HCT116 (cell line): ENCODE measurements around the gene DPH6. TPM values are rescaled to one million over a fixed set of nuclear protein-coding genes. Genes with fewer than 3 reads are reported as not detected.
A peak's percentile ranks its signal among the peaks of the same experiment; 100 is the strongest.

Experiments
- ATAC-seq: fragments of 200-7000 bp; cut with Tn5 transposase; 2 replicates; pipeline ENCODE4 v1.9.1; 2020; ENCODE audit warnings: mild to moderate bottlenecking, moderate library complexity
- BruUV-seq: library from RNA; stranded (reverse); fragments of 400-500 nt; replicated peaks from 2 replicates; lab custom pipeline; 2021; lab: Mats Ljungman, UMichigan
- CTCF ChIA-PET: fragments of 300-600 bp; sonication (Branson Sonifier 250); formaldehyde crosslinking; loops from one replicate; lab custom pipeline; 2021; ENCODE audit warnings: antibody characterized with exemption; lab: Charles Lee
- POLR2A ChIA-PET: fragments of 300-600, 350-600 bp; sonication (Branson Sonifier 250); formaldehyde crosslinking; loops from one replicate; lab custom pipeline; 2021; ENCODE audit warnings: antibody characterized with exemption; lab: Charles Lee
- RAD21 ChIA-PET, 2 experiments: fragments of 300-600 bp; sonication (Branson Sonifier 250); formaldehyde crosslinking; loops; one replicate each; lab custom pipeline; 2023; ENCODE audit warnings: low total read pairs in 2 of 2; ENCODE audit not compliant: uncharacterized antibody in 2 of 2, unreplicated experiment in 2 of 2, low non-redundant PET in 1 of 2; lab: Charles Lee
- DNase-seq: peaks from one replicate; pipeline ENCODE4 v3.0.0-alpha.2; 2010; ENCODE audit warnings: low read depth, low spot score
- H2AFZ ChIP-seq: fragments of 200-600 bp; shearing (Covaris generic), sonication (generic); 2 replicates; pipeline ENCODE4 v1.6.1; 2017; ENCODE audit warnings: low read depth, mixed run types, mixed read lengths, antibody characterized with exemption, low read length; ENCODE audit not compliant: poor library complexity, severe bottlenecking
- H3K27ac ChIP-seq: 2 replicates; pipeline ENCODE4 v1.5.1; 2012; ENCODE audit warnings: low read depth, low read length
- H3K27me3 ChIP-seq: fragments of 200-600 bp; sonication (generic); 2 replicates; pipeline ENCODE4 v1.6.1; 2016; ENCODE audit warnings: mixed run types, low read length, mixed read lengths; ENCODE audit not compliant: insufficient read depth
- H3K36me3 ChIP-seq, 2 experiments: fragments of 200-500 bp in 1 of 2; fragments of 200-600 bp in 1 of 2; sonication (Bioruptor generic) in 1 of 2; sonication (generic) in 1 of 2; 2 replicates each; pipeline versions ENCODE4 v1.5.1 to v1.6.1; 2014 to 2016; ENCODE audit warnings: low read length in 2 of 2, inconsistent platforms in 1 of 2, mixed read lengths in 1 of 2, mixed run types in 1 of 2; ENCODE audit not compliant: insufficient read depth in 2 of 2, control insufficient read depth in 1 of 2
- H3K4me1 ChIP-seq, 2 experiments: fragments of 200-600 bp in 1 of 2; sonication (generic) in 1 of 2; 2 replicates each; pipeline versions ENCODE4 v1.5.1 to v1.6.1; 2012 to 2017; ENCODE audit warnings: low read length in 2 of 2, inconsistent platforms in 1 of 2, mild to moderate bottlenecking in 1 of 2, mixed read lengths in 1 of 2, mixed run types in 1 of 2, moderate library complexity in 1 of 2; ENCODE audit not compliant: insufficient read depth in 2 of 2, control insufficient read depth in 1 of 2
- H3K4me2 ChIP-seq: fragments of 200-600 bp; sonication (generic); 2 replicates; pipeline ENCODE4 v1.6.1; 2017; ENCODE audit warnings: mixed run types, low read length, mixed read lengths
- H3K4me3 ChIP-seq, 2 experiments: fragments of 200-600 bp in 1 of 2; sonication (generic) in 1 of 2; replicated peaks in 1 of 2; 2 replicates each; pipeline ENCODE4 v1.5.1; 2011 to 2016; ENCODE audit warnings: low read length in 2 of 2, control low read depth in 1 of 2, low read depth in 1 of 2, mild to moderate bottlenecking in 1 of 2, mixed read lengths in 1 of 2, mixed run types in 1 of 2
- H3K79me2 ChIP-seq: fragments of 200-600 bp; sonication (generic); 2 replicates; pipeline ENCODE4 v1.6.1; 2017; ENCODE audit warnings: mild to moderate bottlenecking, mixed run types, low read length, moderate library complexity, mixed read lengths; ENCODE audit not compliant: insufficient read depth
- H3K9ac ChIP-seq: fragments of 200-600 bp; sonication (generic); 2 replicates; pipeline ENCODE4 v1.6.1; 2016; ENCODE audit warnings: low read length, mixed read lengths
- H3K9me2 ChIP-seq: fragments of 200-600 bp; sonication (generic), shearing (Covaris generic); 2 replicates; pipeline ENCODE4 v1.6.1; 2017; ENCODE audit warnings: mixed run types, mild to moderate bottlenecking, moderate library complexity; ENCODE audit not compliant: insufficient read depth
- H3K9me3 ChIP-seq, 2 experiments: fragments of 200-500 bp in 1 of 2; fragments of 200-600 bp in 1 of 2; sonication (Bioruptor generic) in 1 of 2; sonication (generic) in 1 of 2; 2 replicates each; pipeline ENCODE4 v1.6.1; 2014 to 2017; ENCODE audit warnings: low read length in 2 of 2, mixed read lengths in 2 of 2, inconsistent platforms in 1 of 2, low read depth in 1 of 2, mild to moderate bottlenecking in 1 of 2, mixed run types in 1 of 2, moderate library complexity in 1 of 2; ENCODE audit not compliant: control insufficient read depth in 1 of 2, insufficient read depth in 1 of 2
- H4K20me1 ChIP-seq: fragments of 200-600 bp; sonication (generic), shearing (Covaris generic); 2 replicates; pipeline ENCODE4 v1.6.1; 2017; ENCODE audit warnings: mixed run types, mild to moderate bottlenecking, moderate library complexity; ENCODE audit not compliant: insufficient read depth
- CBX3 ChIP-seq: IDR thresholded peaks from 2 replicates; pipeline ENCODE4 v1.6.1; 2012; ENCODE audit warnings: low read depth
- CEBPB ChIP-seq: IDR thresholded peaks from 2 replicates; pipeline ENCODE4 v1.6.1; 2012; ENCODE audit warnings: low read depth
- EGR1 ChIP-seq: IDR thresholded peaks from 2 replicates; pipeline ENCODE4 v1.6.1; 2012; ENCODE audit warnings: low read depth
- ELF1 ChIP-seq: IDR thresholded peaks from 2 replicates; pipeline ENCODE4 v1.6.1; 2012; ENCODE audit warnings: low read depth, borderline replicate concordance
- EZH2 ChIP-seq: fragments of 200-600 bp; sonication (generic); IDR thresholded peaks from 2 replicates; pipeline ENCODE4 v1.6.1; 2017; ENCODE audit warnings: antibody characterized with exemption, mixed run types
- EZH2phosphoT487 ChIP-seq: fragments of 200-600 bp; IDR thresholded peaks from 2 replicates; pipeline ENCODE4 v1.6.1; 2018; ENCODE audit warnings: antibody characterized with exemption, borderline replicate concordance
- FOSL1 ChIP-seq: IDR thresholded peaks from 2 replicates; pipeline ENCODE4 v1.6.1; 2012; ENCODE audit warnings: low read depth
- JUND ChIP-seq: IDR thresholded peaks from 2 replicates; pipeline ENCODE4 v1.6.1; 2012
- POLR2A ChIP-seq: IDR thresholded peaks from 2 replicates; pipeline ENCODE4 v1.7.0; 2011; ENCODE audit warnings: borderline replicate concordance; ENCODE audit not compliant: insufficient read depth, insufficient read length; ENCODE audit errors: extremely low read depth
- POLR2AphosphoS5 ChIP-seq: IDR thresholded peaks from 2 replicates; pipeline ENCODE4 v1.6.1; 2011; ENCODE audit warnings: mild to moderate bottlenecking, low read depth, low read length, moderate library complexity
- RAD21 ChIP-seq: IDR thresholded peaks from 2 replicates; pipeline ENCODE4 v1.6.1; 2012; ENCODE audit warnings: low read depth, mild to moderate bottlenecking
- SIN3A ChIP-seq: IDR thresholded peaks from 2 replicates; pipeline ENCODE4 v1.6.1; 2012; ENCODE audit warnings: low read depth
- SP1 ChIP-seq: IDR thresholded peaks from 2 replicates; pipeline ENCODE4 v1.6.1; 2012; ENCODE audit warnings: low read depth
- SRF ChIP-seq: IDR thresholded peaks from 2 replicates; pipeline ENCODE4 v1.6.1; 2012; ENCODE audit warnings: low read depth
- TCF7L2 ChIP-seq: IDR thresholded peaks from 2 replicates; pipeline ENCODE4 v1.7.0; 2011; ENCODE audit warnings: borderline replicate concordance, inconsistent platforms; ENCODE audit not compliant: insufficient read depth, insufficient read length; ENCODE audit errors: extremely low read depth
- YY1 ChIP-seq: IDR thresholded peaks from 2 replicates; pipeline ENCODE4 v1.6.1; 2011; ENCODE audit warnings: low read length, low read depth, moderate library complexity, mild to moderate bottlenecking; ENCODE audit not compliant: insufficient replicate concordance; ENCODE audit errors: extremely low read depth
- ZFX ChIP-seq: fragments of 450-650 bp; IDR thresholded peaks from 2 replicates; pipeline ENCODE4 v1.6.1; 2017
- intact Hi-C: fragments of 100-400 bp; cut with micrococcal nuclease; formaldehyde crosslinking; loops from 2 replicates; pipeline ENCODE4 v1.10.0; 2022
- total RNA-seq: library from RNA; stranded (reverse); gene quantifications from one replicate; pipeline ENCODE4 v1.2.1, GENCODE V29; 2021; ENCODE audit not compliant: unreplicated experiment
- TF ChIP-seq, protein P1 (sequence below): IDR thresholded peaks from 2 replicates; pipeline ENCODE4 v1.6.1; 2012
- TF ChIP-seq, protein P2 (sequence below), 3 experiments: fragments of 200-600 bp in 1 of 3; sonication (generic) in 1 of 3; IDR thresholded peaks in 2 of 3; conservative IDR thresholded peaks in 1 of 3; 2 replicates each; pipeline ENCODE4 v1.5.1; 2012 to 2017; ENCODE audit warnings: low read depth in 2 of 3, low read length in 2 of 3, antibody characterized with exemption in 1 of 3, borderline replicate concordance in 1 of 3, control low read depth in 1 of 3, mild to moderate bottlenecking in 1 of 3, mixed read lengths in 1 of 3, mixed run types in 1 of 3, moderate library complexity in 1 of 3; ENCODE audit not compliant: insufficient read depth in 1 of 3

The DPH6 gene
- total RNA-seq, 1 experiment from 2014 or later = 18.2 TPM

DNA sequence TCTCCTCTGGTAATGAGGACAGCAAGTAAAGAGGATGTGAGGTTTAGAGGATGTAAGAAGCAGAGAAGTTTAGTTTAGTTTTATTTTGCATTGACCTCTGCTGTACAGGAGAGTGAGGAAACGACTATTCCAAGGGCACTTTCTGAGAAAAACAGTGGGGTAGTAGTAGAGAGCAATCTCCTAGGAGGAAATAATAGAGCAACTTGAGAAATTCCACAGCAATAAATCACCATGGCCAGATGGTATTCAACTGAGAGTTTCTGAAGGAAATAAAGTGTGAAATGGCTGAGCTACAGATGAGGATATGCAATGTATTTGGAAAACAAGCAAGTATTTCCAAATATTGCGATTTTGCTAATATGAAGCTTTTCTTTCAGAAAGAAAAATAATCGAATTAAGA is 118.9 kb downstream of the DPH6 start:
- ChIA-PET CTCF (interaction anchor here (0.6 kb wide), 1 partner anchor 115 kb away, joined by 3 read pairs; no protein-coding TSS in a partner anchor), POLR2A (interaction anchor here (1.0 kb wide), 1 partner anchor 127 kb away, joined by 3 read pairs; no protein-coding TSS in a partner anchor), RAD21 (interaction anchor here in 1 of 2 experiments (0.6 kb wide), 1 partner anchor 69 kb away, joined by 3 read pairs; no protein-coding TSS in a partner anchor)
- no peak overlapping the region for H3K27ac ChIP-seq
- ATAC-seq (no peak), DNase-seq (no peak)
- no peaks in the 10 kb centered on the region for H4K20me1 ChIP-seq
- H3K4me3 ChIP-seq = no peak overlapping the region
- H2AFZ ChIP-seq = no peak overlapping the region
- H3K9ac ChIP-seq = no peak overlapping the region
- peak overlapping the region; percentile 5; the same call in 1 of the 2 replicates for H3K4me2 ChIP-seq
- 0 out of 4 replicates have a peak, but pooled peaks cover 0 to 3% of the 10 kb centered on the region in 2 experiments for H3K9me3 ChIP-seq
- no TSS peak for BruUV-seq
- TF ChIP-seq YY1 (no peak), TCF7L2 (no peak), EGR1 (no peak), ZFX (no peak), FOSL1 (no peak), JUND (no peak), SIN3A (no peak)
- H3K4me1 ChIP-seq = peaks cover 2 to 10% of the 10 kb centered on the region in 2 experiments; a peak in 3 of 4 replicates
- no peaks in the 10 kb centered on the region for H3K79me2 ChIP-seq
- intact Hi-C loops = no loop called here
- no peaks in the 10 kb centered on the region for H3K36me3 ChIP-seq
- no peaks in the 10 kb centered on the region for H3K27me3 ChIP-seq
- H3K9me2 ChIP-seq = no peaks in the 10 kb centered on the region

DNA sequence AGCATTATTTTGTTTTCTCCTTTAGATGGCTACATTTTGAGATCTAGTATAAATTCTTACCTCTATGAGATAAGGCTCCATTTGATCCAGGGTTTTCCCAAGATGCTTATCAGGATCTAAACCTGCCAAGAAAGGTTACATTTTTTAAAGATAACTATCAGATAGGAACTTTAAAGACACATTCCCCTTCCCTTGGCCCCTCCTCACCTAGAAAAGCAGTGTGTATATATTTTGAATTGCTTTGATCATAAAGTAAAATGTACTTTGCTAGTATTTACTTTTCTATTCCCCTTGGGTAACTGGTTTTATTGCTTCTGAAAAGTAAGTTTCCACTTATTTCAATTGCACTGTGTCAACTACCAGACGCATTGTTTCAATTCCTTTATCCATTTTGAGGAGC is 135.2 kb downstream of the DPH6 start:
- H3K9ac ChIP-seq = no peak overlapping the region
- H3K4me3 ChIP-seq = no peak overlapping the region
- H3K9me2 ChIP-seq = no peaks in the 10 kb centered on the region
- no peak overlapping the region for H3K27ac ChIP-seq
- ATAC-seq = no peak
- DNase-seq = no peak
- no peaks in the 10 kb centered on the region for H3K79me2 ChIP-seq
- no peaks in the 10 kb centered on the region for H4K20me1 ChIP-seq
- no peaks in the 10 kb centered on the region for H3K36me3 ChIP-seq
- CTCF ChIA-PET = no interaction called here
- H3K4me1 ChIP-seq = no peaks in the 10 kb centered on the region
- H3K9me3 ChIP-seq = no peaks in the 10 kb centered on the region
- POLR2A ChIA-PET = no interaction called here
- no peak overlapping the region for H3K4me2 ChIP-seq
- no TSS peak for BruUV-seq
- RAD21 ChIA-PET = no interaction called here
- intact Hi-C loops = no loop called here
- H3K27me3 ChIP-seq = no peaks in the 10 kb centered on the region
- no peak overlapping the region for H2AFZ ChIP-seq
- TF ChIP-seq CEBPB = no peak
- TF ChIP-seq CBX3 = no peak
- TF ChIP-seq JUND = no peak
- TF ChIP-seq SP1 = no peak
- TF ChIP-seq EZH2phosphoT487 = no peak
- TF ChIP-seq RAD21 = no peak
- no peak for TF ChIP-seq ELF1
- TF ChIP-seq, protein P1, sequence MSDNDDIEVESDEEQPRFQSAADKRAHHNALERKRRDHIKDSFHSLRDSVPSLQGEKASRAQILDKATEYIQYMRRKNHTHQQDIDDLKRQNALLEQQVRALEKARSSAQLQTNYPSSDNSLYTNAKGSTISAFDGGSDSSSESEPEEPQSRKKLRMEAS = no peak
- no peak for TF ChIP-seq POLR2AphosphoS5
- TF ChIP-seq SRF = no peak
- no peak for TF ChIP-seq YY1
- no peak for TF ChIP-seq EZH2
- TF ChIP-seq TCF7L2 = no peak
- TF ChIP-seq, protein P2, sequence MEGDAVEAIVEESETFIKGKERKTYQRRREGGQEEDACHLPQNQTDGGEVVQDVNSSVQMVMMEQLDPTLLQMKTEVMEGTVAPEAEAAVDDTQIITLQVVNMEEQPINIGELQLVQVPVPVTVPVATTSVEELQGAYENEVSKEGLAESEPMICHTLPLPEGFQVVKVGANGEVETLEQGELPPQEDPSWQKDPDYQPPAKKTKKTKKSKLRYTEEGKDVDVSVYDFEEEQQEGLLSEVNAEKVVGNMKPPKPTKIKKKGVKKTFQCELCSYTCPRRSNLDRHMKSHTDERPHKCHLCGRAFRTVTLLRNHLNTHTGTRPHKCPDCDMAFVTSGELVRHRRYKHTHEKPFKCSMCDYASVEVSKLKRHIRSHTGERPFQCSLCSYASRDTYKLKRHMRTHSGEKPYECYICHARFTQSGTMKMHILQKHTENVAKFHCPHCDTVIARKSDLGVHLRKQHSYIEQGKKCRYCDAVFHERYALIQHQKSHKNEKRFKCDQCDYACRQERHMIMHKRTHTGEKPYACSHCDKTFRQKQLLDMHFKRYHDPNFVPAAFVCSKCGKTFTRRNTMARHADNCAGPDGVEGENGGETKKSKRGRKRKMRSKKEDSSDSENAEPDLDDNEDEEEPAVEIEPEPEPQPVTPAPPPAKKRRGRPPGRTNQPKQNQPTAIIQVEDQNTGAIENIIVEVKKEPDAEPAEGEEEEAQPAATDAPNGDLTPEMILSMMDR (IDR thresholded peaks at IDR 0.05 in 2 of 3, conservative IDR thresholded peaks at IDR 0.05 in 1 of 3; ENCODE audit: borderline replicate concordance in 1 of 3, insufficient read depth in 1 of 3, low read depth in 2 of 3, low read length in 2 of 3) = no peak
- TF ChIP-seq SIN3A = no peak
- no peak for TF ChIP-seq POLR2A
